Right cardiac atrium (tissue), 5 donors: Measurements from ENCODE around the gene PLCL2. TPM values are rescaled to one million over a fixed set of nuclear protein-coding genes. Genes with fewer than 3 reads are reported as not detected.

Experiments
- ATAC-seq, 2 donors: fragments of 200-7000 bp; cut with Tn5 transposase; one replicate each; pipeline versions ENCODE4 v1.8.0 to v1.9.1; 2020; ENCODE audit warnings: moderate library complexity in 2 of 2, mild to moderate bottlenecking in 1 of 2
- DNase-seq, 3 donors: peaks; one replicate each; pipeline ENCODE4 v3.0.0-alpha.2; 2020
- H3K27ac ChIP-seq: one replicate; pipeline ENCODE4 v1.5.1; 2013; ENCODE audit warnings: mild to moderate bottlenecking, low read length, control low read depth, moderate library complexity
- H3K27me3 ChIP-seq: one replicate; pipeline ENCODE4 v1.6.1; 2013; ENCODE audit not compliant: control insufficient read depth, insufficient read depth
- H3K4me1 ChIP-seq: one replicate; pipeline ENCODE4 v1.6.1; 2013; ENCODE audit warnings: low read length; ENCODE audit not compliant: control insufficient read depth, insufficient read depth
- H3K4me3 ChIP-seq: one replicate; pipeline ENCODE4 v1.5.1; 2013; ENCODE audit warnings: low read length, control low read depth
- H3K9me3 ChIP-seq: one replicate; pipeline ENCODE4 v1.6.1; 2013; ENCODE audit warnings: low read length; ENCODE audit not compliant: control insufficient read depth
- WGBS: extraction: QIAGEN DNeasy Blood & Tissue Kit; methylation state at CpG from one replicate; pipeline ENCODE4 v1.1.7; 2013; 5-methylcytosine and 5-hydroxymethylcytosine counted together
- intact Hi-C, 4 donors: fragments of 100-400 bp; cut with DNase I; formaldehyde crosslinking; loops; one replicate each; pipeline versions ENCODE4 v1.11.0 to v1.14.0; 2022 to 2023
- polyA plus RNA-seq: library from polyadenylated mRNA; stranded (reverse); fragments of 200-250 nt; gene quantifications from one replicate; pipeline ENCODE4 v1.2.3, GENCODE V29; 2013
- total RNA-seq, 4 donors: library from RNA; stranded (reverse); fragmentation: NEBNext Ultra II Directional; extraction: Animal tissue kit (Norgen Biotek cat#: 25700); gene quantifications; one replicate each; pipeline ENCODE4 v1.2.1, GENCODE V29; 2021
- donor health status: healthy with polysubstance abuse.
- donor health status: DM: no; HTN: yes; CAD: no.
- donor health status: DM: no; HTN: no; CAD: no.
- donor health status: DM: no; HTN: yes; CAD: no; lungs with severe emphysema.
- donor health status: DM: yes; HTN: yes; CAD: no.

The PLCL2 gene
- total and polyA plus RNA-seq, 5 donors: 12.5 to 47.4 (median 36.9) TPM

GRCh38 chr3:16923112-16923511, 38.4 kb downstream of the PLCL2 start:
- Histone ChIP-seq H3K4me1 (peaks cover 3% of the 10 kb centered on the region), H3K9me3 (no peaks in the 10 kb centered on the region), H3K4me3 (no peak overlapping the region), H3K27me3 (no peaks in the 10 kb centered on the region), H3K27ac (no peak overlapping the region)
- 97% methylated on average over 2 of the region's 2 CpGs for WGBS
- ATAC-seq (no peak), DNase-seq (no peak)
- intact Hi-C loops: no loop called here

GRCh38 chr3:16927485-16927884, 42.7 kb downstream of the PLCL2 start:
- intact Hi-C loops: no loop called here
- H3K9me3 ChIP-seq: no peaks in the 10 kb centered on the region
- DNase-seq: no peak
- H3K4me3 ChIP-seq: no peak overlapping the region
- no peaks in the 10 kb centered on the region for H3K27me3 ChIP-seq
- WGBS: 98% methylated on average over 1 of the region's 1 CpG
- H3K27ac ChIP-seq: no peak overlapping the region
- no peak for ATAC-seq
- H3K4me1 ChIP-seq: peaks cover 13% of the 10 kb centered on the region

GRCh38 chr3:16928386-16929132, 43.8 kb downstream of the PLCL2 start:
- intact Hi-C loops: no loop called here
- Histone ChIP-seq H3K27me3 (no peaks in the 10 kb centered on the region), H3K27ac (no peak overlapping the region), H3K9me3 (no peaks in the 10 kb centered on the region), H3K4me3 (no peak overlapping the region), H3K4me1 (peaks cover 11% of the 10 kb centered on the region)
- WGBS: 39% methylated on average over 6 of the region's 8 CpGs
- DNase-seq (no peak), ATAC-seq (no peak)

- intact Hi-C loops: no loop called here
- Histone ChIP-seq H3K4me1 (peaks cover 14% of the 10 kb centered on the region), H3K4me3 (no peak overlapping the region), H3K9me3 (no peaks in the 10 kb centered on the region), H3K27ac (no peak overlapping the region), H3K27me3 (no peaks in the 10 kb centered on the region)
- ATAC-seq (no peak), DNase-seq (no peak)
- 52% methylated on average over 2 of the region's 2 CpGs for WGBS
Observed at GRCh38 chr3:16929311-16929710, 44.6 kb downstream of the PLCL2 start.

GRCh38 chr3:16932877-16933276, 48.1 kb downstream of the PLCL2 start:
- 81% methylated on average over 7 of the region's 7 CpGs for WGBS
- Histone ChIP-seq H3K4me1 (peaks cover 19% of the 10 kb centered on the region), H3K9me3 (no peaks in the 10 kb centered on the region), H3K4me3 (no peak overlapping the region), H3K27ac (no peak overlapping the region), H3K27me3 (no peaks in the 10 kb centered on the region)
- intact Hi-C loops: no loop called here
- no peak for DNase-seq
- ATAC-seq: no peak

GRCh38 chr3:16935781-16936180, 51.0 kb downstream of the PLCL2 start:
- Histone ChIP-seq H3K9me3 (no peaks in the 10 kb centered on the region), H3K4me3 (no peak overlapping the region), H3K4me1 (peaks cover 13% of the 10 kb centered on the region), H3K27me3 (no peaks in the 10 kb centered on the region), H3K27ac (no peak overlapping the region)
- intact Hi-C loops: no loop called here
- no peak for ATAC-seq
- WGBS: 62% methylated on average over 1 of the region's 1 CpG
- no peak for DNase-seq

- H3K4me1 ChIP-seq: peaks cover 12% of the 10 kb centered on the region
Observed at GRCh38 chr3:16936233-16936632, 51.5 kb downstream of the PLCL2 start.

GRCh38 chr3:16936676-16937230, 52.0 kb downstream of the PLCL2 start:
- no peaks in the 10 kb centered on the region for H3K27me3 ChIP-seq
- H3K27ac ChIP-seq: no peak overlapping the region
- 86% methylated on average over 7 of the region's 7 CpGs for WGBS
- ATAC-seq (no peak), DNase-seq (no peak)
- no peak overlapping the region for H3K4me3 ChIP-seq
- no peaks in the 10 kb centered on the region for H3K9me3 ChIP-seq
- intact Hi-C loops: no loop called here
- H3K4me1 ChIP-seq: peaks cover 13% of the 10 kb centered on the region

More at GRCh38 chr3:16936233-16936632, 51.5 kb downstream of the PLCL2 start:
- Histone ChIP-seq H3K27ac (no peak overlapping the region), H3K4me3 (no peak overlapping the region), H3K9me3 (no peaks in the 10 kb centered on the region), H3K27me3 (no peaks in the 10 kb centered on the region)
- intact Hi-C loops: no loop called here
- DNase-seq (no peak), ATAC-seq (no peak)
- WGBS: 75% methylated on average over 2 of the region's 2 CpGs

GRCh38 chr3:16937326-16937845, 52.6 kb downstream of the PLCL2 start:
- H3K9me3 ChIP-seq: no peaks in the 10 kb centered on the region
- no peak for DNase-seq
- H3K4me1 ChIP-seq: peaks cover 16% of the 10 kb centered on the region
- no peak overlapping the region for H3K27ac ChIP-seq
- intact Hi-C loops: no loop called here
- H3K27me3 ChIP-seq: no peaks in the 10 kb centered on the region
- 86% methylated on average over 6 of the region's 6 CpGs for WGBS
- ATAC-seq: no peak
- H3K4me3 ChIP-seq: no peak overlapping the region

GRCh38 chr3:16940769-16941700, 56.3 kb downstream of the PLCL2 start:
- ATAC-seq (peak; percentile 64 to 77), DNase-seq (no peak)
- Histone ChIP-seq H3K27ac (peak overlapping the region; percentile 66), H3K4me1 (peaks cover 13% of the 10 kb centered on the region), H3K9me3 (no peaks in the 10 kb centered on the region), H3K4me3 (no peak overlapping the region), H3K27me3 (no peaks in the 10 kb centered on the region)
- 62% methylated on average over 7 of the region's 7 CpGs for WGBS
- intact Hi-C loops: loop anchor here in 1 of 4 donors (10.0 kb wide), 1 partner anchor 56 kb away; the partner anchor contains the start of gene PLCL2
